PC-3 (cell line): ENCODE measurements around the gene SAFB. TPM values are rescaled to one million over a fixed set of nuclear protein-coding genes. Genes with fewer than 3 reads are reported as not detected.

Experiments used
- ATAC-seq: fragments of 200-7000 bp; cut with Tn5 transposase; 2 replicates; pipeline ENCODE4 v1.9.1; 2020; ENCODE audit warnings: mild to moderate bottlenecking, moderate library complexity
- BruUV-seq: library from RNA; stranded (reverse); fragments of 400-500 nt; replicated peaks from 2 replicates; lab custom pipeline; 2021; lab: Mats Ljungman, UMichigan
- CTCF ChIA-PET: fragments of 300-600 bp; sonication (Branson Sonifier 250); formaldehyde crosslinking; loops from one replicate; lab custom pipeline; 2022; ENCODE audit warnings: antibody characterized with exemption; lab: Charles Lee
- POLR2A ChIA-PET: fragments of 300-600 bp; sonication (Branson Sonifier 250); formaldehyde crosslinking; loops from one replicate; lab custom pipeline; 2022; ENCODE audit warnings: antibody characterized with exemption; ENCODE audit not compliant: unreplicated experiment; lab: Charles Lee
- DNase-seq: peaks from one replicate; pipeline ENCODE4 v3.0.0-alpha.2; 2015
- H2AFZ ChIP-seq: fragments of 300-600 bp; sonication (generic); 2 replicates; pipeline ENCODE4 v1.6.0; 2016; ENCODE audit warnings: antibody characterized with exemption, low read length
- H3F3A ChIP-seq: fragments of 300-600 bp; sonication (generic); one replicate; pipeline ENCODE4 v1.6.0; 2017; ENCODE audit warnings: antibody characterized with exemption, low read length, control low read depth, mild to moderate bottlenecking; ENCODE audit not compliant: unreplicated experiment
- H3K27ac ChIP-seq: fragments of 300-600 bp; sonication (generic); 2 replicates; pipeline ENCODE4 v1.5.1; 2016; ENCODE audit warnings: mild to moderate bottlenecking, low read length
- H3K27me3 ChIP-seq: fragments of 300-600 bp; sonication (generic); 2 replicates; pipeline ENCODE4 v1.6.1; 2016; ENCODE audit warnings: low read length, mixed read lengths
- H3K36me3 ChIP-seq: fragments of 300-600 bp; sonication (generic); 2 replicates; pipeline ENCODE4 v1.6.1; 2016; ENCODE audit warnings: low read depth, mixed run types, low read length, mixed read lengths
- H3K4me1 ChIP-seq: fragments of 300-600 bp; sonication (generic); 2 replicates; pipeline ENCODE4 v1.5.1; 2016; ENCODE audit warnings: low read length; ENCODE audit not compliant: insufficient read depth
- H3K4me2 ChIP-seq: fragments of 300-600 bp; sonication (generic); 2 replicates; pipeline ENCODE4 v1.6.0; 2016; ENCODE audit warnings: low read length
- H3K4me3 ChIP-seq: fragments of 300-600 bp; sonication (generic); 2 replicates; pipeline ENCODE4 v1.5.1; 2016; ENCODE audit warnings: mild to moderate bottlenecking, low read length, mixed read lengths
- H3K79me2 ChIP-seq: fragments of 300-600 bp; sonication (generic); 2 replicates; pipeline ENCODE4 v1.6.1; 2017; ENCODE audit warnings: low read length, mixed read lengths
- H3K9ac ChIP-seq: fragments of 300-600 bp; sonication (generic); 2 replicates; pipeline ENCODE4 v1.6.0; 2016; ENCODE audit warnings: mild to moderate bottlenecking, low read length
- H3K9me2 ChIP-seq: fragments of 300-600 bp; sonication (generic); replicated peaks from 2 replicates; pipeline ENCODE4 v1.6.1; 2016; ENCODE audit warnings: mixed run types, low read length, mixed read lengths
- H3K9me3 ChIP-seq: fragments of 300-600 bp; sonication (generic); 2 replicates; pipeline ENCODE4 v1.6.1; 2016; ENCODE audit warnings: low read length, mixed read lengths
- H4K20me1 ChIP-seq: fragments of 300-600 bp; sonication (generic); 2 replicates; pipeline ENCODE4 v1.6.1; 2016; ENCODE audit warnings: low read length, mixed read lengths
- EZH2 ChIP-seq: fragments of 300-600 bp; sonication (generic); IDR thresholded peaks from one replicate; pipeline ENCODE4 v1.6.1; 2017; ENCODE audit warnings: antibody characterized with exemption, mild to moderate bottlenecking, low read length; ENCODE audit not compliant: unreplicated experiment
- EZH2phosphoT487 ChIP-seq: fragments of 300-600 bp; sonication (generic); IDR thresholded peaks from 2 replicates; pipeline ENCODE4 v1.6.1; 2018; ENCODE audit warnings: mild to moderate bottlenecking, antibody characterized with exemption, low read length, borderline replicate concordance
- intact Hi-C: fragments of 100-400 bp; cut with micrococcal nuclease; formaldehyde crosslinking; loops from 2 replicates; pipeline ENCODE4 v1.9.0; 2023
- total RNA-seq: library from RNA; depleted of rRNA; stranded (reverse); fragments of >200 nt; gene quantifications from 2 replicates; pipeline ENCODE4 v1.2.3, GENCODE V29; 2014
- TF ChIP-seq, protein P1 (sequence below): fragments of 300-600 bp; sonication (generic); conservative IDR thresholded peaks from 2 replicates; pipeline ENCODE4 v1.5.1; 2017; ENCODE audit warnings: antibody characterized with exemption, low read depth, mild to moderate bottlenecking, low read length

SAFB gene
- total RNA-seq, 1 experiment from 2014 or later, result 94.9 TPM

GRCh38 chr19:5595745-5596144 is 27.1 kb upstream of the SAFB start:
- Histone ChIP-seq H3K9me2 (no peaks in the 10 kb centered on the region), H3K36me3 (peaks cover 96% of the 10 kb centered on the region), H3K9ac (no peak overlapping the region), H3K4me1 (no peaks in the 10 kb centered on the region), H3K27me3 (no peaks in the 10 kb centered on the region), H3K79me2 (no peaks in the 10 kb centered on the region), H3K9me3 (no peaks in the 10 kb centered on the region), H3K4me3 (no peak overlapping the region), H3K4me2 (no peak overlapping the region), H3K27ac (no peak overlapping the region), H2AFZ (no peak overlapping the region), H3F3A (no peaks in the 10 kb centered on the region), H4K20me1 (peaks cover 16% of the 10 kb centered on the region)
- POLR2A ChIA-PET, result no interaction called here
- CTCF ChIA-PET, result no interaction called here
- DNase-seq (no peak), ATAC-seq (no peak; the same call in 1 of the 2 replicates)
- no TSS peak for BruUV-seq
- TF ChIP-seq EZH2 (no peak), EZH2phosphoT487 (no peak)
- TF ChIP-seq, protein P1, sequence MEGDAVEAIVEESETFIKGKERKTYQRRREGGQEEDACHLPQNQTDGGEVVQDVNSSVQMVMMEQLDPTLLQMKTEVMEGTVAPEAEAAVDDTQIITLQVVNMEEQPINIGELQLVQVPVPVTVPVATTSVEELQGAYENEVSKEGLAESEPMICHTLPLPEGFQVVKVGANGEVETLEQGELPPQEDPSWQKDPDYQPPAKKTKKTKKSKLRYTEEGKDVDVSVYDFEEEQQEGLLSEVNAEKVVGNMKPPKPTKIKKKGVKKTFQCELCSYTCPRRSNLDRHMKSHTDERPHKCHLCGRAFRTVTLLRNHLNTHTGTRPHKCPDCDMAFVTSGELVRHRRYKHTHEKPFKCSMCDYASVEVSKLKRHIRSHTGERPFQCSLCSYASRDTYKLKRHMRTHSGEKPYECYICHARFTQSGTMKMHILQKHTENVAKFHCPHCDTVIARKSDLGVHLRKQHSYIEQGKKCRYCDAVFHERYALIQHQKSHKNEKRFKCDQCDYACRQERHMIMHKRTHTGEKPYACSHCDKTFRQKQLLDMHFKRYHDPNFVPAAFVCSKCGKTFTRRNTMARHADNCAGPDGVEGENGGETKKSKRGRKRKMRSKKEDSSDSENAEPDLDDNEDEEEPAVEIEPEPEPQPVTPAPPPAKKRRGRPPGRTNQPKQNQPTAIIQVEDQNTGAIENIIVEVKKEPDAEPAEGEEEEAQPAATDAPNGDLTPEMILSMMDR, result no peak
- intact Hi-C loops, result no loop called here

DNA sequence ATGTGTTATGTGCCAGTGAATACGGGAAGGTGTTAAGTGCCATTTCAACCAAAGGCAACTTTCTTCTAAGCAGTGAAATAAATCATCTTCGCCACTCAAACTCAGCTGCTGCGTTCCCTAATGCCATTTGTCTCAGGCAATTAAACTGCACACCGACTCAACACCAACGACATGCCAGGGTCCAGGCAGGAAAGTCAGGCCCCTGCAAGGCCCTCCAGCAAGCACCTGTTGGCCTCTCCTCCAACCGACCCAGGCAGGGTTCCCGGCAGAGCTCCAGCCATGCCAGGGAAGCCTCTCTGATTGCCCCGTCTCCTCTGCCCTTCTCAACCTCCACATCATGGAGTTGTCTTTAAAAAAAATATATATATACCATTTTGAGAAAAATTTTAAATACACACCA is 22.1 kb upstream of the SAFB start:
- no TSS peak for BruUV-seq
- POLR2A ChIA-PET, result no interaction called here

DNA sequence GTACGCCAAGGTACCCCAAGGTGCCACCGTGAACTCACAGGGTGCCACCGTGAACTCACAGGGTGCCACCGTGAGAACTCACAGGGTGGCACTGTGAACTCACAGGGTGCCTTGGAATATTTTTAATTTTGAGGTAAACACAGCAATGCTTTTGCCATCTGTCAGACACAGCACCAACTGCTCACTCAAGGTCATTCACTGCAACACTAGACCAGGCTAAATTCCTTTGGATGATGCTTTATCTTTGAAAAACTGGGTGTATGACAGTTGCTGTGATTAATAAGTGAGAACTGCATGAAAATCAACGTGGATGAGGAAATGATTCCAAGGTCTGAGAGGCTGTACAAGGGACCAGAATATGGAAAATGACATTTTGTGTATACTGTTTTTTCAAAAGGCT is 19.3 kb upstream of the SAFB start:
- Histone ChIP-seq H3K4me2 (no peak overlapping the region), H3K36me3 (peaks cover 80% of the 10 kb centered on the region), H4K20me1 (peaks cover 32% of the 10 kb centered on the region), H3K4me1 (peaks cover 16% of the 10 kb centered on the region), H2AFZ (no peak overlapping the region), H3K9ac (no peak overlapping the region), H3K9me3 (no peaks in the 10 kb centered on the region), H3K27me3 (no peaks in the 10 kb centered on the region), H3F3A (no peaks in the 10 kb centered on the region), H3K9me2 (no peaks in the 10 kb centered on the region), H3K79me2 (peaks cover 55% of the 10 kb centered on the region), H3K4me3 (no peak overlapping the region), H3K27ac (no peak overlapping the region)
- ChIA-PET POLR2A (no interaction called here), CTCF (no interaction called here)
- TF ChIP-seq, protein P1, result no peak
- TF ChIP-seq EZH2phosphoT487 (no peak), EZH2 (no peak)
- ATAC-seq (no peak), DNase-seq (no peak)
- no TSS peak for BruUV-seq
- intact Hi-C loops, result no loop called here

More for the DNA sequence above, 22.1 kb upstream of the SAFB start:
- H3K9me2 ChIP-seq, result no peaks in the 10 kb centered on the region
- no peak overlapping the region for H2AFZ ChIP-seq
- H3K9me3 ChIP-seq, result no peaks in the 10 kb centered on the region
- H3K27me3 ChIP-seq, result no peaks in the 10 kb centered on the region
- no peak for DNase-seq
- peaks cover 29% of the 10 kb centered on the region for H3K79me2 ChIP-seq
- no peaks in the 10 kb centered on the region for H3F3A ChIP-seq
- H3K4me2 ChIP-seq, result no peak overlapping the region
- no peak for ATAC-seq
- peaks cover 90% of the 10 kb centered on the region for H3K36me3 ChIP-seq
- no peak overlapping the region for H3K4me3 ChIP-seq
- TF ChIP-seq, protein P1, result no peak
- TF ChIP-seq EZH2, result no peak
- TF ChIP-seq EZH2phosphoT487, result no peak
- no peak overlapping the region for H3K27ac ChIP-seq
- no peak overlapping the region for H3K9ac ChIP-seq
- intact Hi-C loops, result no loop called here
- CTCF ChIA-PET, result no interaction called here
- peaks cover 20% of the 10 kb centered on the region for H4K20me1 ChIP-seq
- no peaks in the 10 kb centered on the region for H3K4me1 ChIP-seq
